ENCODE measurements around the gene FAM168A.

Gene FAM168A

DNA sequence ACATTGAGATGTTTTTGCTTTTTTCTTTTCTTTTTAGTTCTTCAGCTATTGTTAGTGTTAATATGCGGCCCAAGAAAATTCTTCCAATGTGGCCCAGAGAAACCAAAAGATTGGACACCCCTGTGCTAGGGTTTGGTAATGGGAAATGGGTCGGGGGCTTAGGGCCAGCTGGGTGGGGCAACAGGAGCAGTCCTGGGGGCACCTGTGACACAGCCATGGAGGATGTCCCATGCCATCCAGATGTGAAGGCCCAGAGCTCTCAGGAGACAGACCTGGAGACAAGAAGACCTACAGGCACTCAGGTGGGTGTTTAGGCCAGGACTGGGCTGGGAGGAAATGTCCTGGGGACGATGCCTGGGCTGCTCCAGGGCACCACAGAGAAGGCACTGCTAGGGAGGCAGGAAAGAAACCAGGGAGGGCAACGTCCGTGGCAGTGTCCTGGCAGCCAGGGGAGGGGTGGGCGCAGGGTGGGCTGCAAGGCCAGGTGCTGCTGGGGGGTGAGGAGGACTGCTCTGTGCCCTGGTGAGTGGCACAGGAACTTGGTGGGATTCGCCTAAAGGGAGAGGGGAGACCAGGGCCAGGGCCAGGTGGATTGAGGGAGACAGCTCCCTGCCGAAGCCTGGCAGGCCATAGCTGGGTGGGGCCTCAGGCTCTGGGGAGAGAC is 200.3 kb downstream of the FAM168A start:
- no peak for DNase-seq

DNA sequence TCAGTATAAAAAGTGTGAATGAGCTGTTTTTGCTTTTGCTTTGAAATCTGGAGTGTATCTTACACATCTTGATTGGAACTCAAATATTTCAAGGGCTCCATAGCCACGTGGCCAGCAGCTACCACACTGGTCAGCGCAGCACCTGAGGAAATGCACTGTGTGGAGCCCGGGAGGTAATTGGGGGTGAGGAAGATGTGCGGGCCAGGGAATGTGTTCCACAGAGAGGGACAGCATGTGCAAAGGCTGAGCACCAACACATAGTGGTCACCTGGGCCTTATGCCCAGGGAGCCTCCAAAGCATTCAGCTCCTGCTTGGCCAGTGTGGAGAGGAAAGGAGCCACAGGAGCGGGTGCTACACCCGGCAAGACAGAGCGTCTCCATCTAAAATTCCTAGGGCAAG is 200.9 kb downstream of the FAM168A start:
- no peak for DNase-seq

DNA sequence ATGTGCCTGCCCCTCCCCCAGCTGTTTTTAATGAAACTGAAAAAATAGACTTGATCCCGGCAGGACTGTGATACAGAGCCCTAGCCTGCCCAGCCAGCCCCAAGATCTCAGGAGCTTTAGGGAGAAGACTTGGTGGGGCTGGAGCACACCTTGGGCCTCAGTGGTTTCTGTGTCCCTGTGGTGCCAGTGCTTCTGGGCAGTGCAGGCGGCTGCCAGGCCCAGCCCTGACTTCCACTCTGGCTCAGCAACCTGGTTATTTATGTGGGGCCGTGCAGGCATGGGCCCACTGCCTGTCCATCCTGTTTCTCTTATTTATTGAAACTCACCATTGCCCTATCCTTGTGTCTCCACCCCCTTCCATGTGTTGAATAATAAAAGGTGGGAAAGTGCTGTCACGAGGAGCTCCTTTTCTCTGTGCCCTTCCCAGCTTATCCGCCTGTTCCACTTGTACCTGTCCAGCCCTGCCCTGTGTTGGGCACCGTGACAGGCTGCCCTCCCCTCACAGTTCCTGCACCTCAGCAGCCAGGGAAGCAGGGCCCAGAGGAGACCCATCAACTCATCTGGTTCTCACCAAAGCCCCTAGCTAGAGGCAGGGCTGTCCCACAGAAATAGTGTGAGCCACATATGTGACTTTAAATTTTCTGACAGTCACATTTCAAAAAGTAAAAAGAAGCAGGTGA is 201.5 kb downstream of the FAM168A start:
- DNase-seq, result no peak

DNA sequence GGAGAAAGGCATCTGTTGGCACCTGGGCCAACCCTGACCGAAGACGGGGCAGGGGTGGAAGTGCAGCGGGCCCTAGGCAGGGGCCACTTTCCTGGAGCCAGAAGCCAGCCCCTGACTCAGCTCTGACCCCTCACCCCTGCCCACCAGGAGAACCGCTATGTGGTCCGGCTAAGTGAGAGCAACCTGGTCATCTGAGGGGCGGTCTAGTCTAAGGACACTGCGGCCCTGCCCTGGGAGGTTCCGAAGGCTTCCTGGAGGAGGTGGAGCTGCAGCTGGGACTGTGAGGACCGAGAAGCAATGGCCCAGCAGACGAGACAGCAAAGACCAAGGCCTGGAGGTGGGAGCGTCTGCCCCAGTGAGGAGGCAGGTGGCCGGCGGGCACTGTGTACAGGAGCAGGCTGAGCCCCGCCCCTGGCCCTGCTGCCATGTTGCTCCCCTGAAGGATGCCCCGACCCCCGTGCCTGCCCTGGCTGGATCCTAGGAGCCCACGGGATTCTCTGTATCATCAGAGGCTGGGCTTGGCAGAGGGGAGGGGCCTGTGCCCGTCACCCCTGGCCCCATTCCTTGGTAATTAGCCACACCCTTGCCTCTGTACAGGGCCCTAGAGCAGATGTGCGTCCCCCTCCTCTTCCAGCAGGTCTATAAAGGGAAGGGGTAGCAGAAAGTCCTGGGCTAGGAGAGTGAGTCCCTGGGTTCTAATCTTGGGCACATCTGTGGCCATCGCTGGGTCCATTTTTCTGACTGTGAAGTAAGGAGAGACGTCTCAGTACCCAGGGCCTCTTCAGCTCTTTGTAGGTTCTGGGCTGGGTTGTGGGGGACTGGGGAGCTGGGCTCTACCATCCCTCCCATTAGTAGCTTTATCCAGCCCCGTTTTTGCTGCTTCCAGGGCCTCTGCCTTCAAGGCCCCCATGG is 202.4 kb downstream of the FAM168A start:
- no peak for DNase-seq

DNA sequence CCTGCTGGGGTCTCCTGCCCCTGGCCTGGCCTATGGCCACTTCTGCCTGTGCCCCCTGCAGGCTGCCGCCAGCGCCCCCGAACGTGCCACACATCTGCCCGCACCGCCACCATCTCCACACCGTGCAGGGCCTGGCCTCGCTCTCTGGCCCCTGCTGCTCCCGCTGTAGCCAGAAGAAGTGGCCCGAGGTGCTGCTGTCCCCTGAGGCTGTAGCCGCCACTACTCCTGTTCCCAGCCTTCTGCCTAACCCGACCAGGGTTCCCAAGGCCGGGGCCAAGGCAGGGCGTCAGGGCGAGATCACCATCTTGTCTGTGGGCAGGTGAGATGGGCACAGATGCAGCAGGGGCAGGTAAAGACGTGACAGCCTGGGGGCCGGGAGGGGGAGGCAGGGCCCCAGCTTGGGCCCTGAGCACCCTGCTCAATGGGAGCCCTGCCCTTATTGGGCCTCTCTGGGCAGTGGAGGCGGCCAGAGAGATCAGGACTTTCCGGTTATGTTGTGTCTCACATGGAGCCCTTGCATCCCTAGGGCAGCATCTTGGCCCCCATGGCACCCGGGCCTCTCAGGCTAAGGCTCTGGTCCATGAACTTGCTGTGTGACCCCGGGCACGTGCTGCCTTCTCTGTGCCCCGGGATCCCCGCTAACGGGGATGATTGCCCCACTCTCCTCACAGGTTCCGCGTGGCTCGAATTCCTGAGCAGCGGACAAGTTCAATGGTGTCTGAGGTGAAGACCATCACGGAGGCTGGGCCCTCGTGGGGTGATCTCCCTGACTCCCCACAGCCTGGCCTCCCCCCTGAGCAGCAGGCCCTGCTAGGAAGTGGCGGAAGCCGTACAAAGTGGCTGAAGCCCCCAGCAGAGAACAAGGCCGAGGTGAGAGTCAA is 203.3 kb downstream of the FAM168A start:
- DNase-seq, result no peak

DNA sequence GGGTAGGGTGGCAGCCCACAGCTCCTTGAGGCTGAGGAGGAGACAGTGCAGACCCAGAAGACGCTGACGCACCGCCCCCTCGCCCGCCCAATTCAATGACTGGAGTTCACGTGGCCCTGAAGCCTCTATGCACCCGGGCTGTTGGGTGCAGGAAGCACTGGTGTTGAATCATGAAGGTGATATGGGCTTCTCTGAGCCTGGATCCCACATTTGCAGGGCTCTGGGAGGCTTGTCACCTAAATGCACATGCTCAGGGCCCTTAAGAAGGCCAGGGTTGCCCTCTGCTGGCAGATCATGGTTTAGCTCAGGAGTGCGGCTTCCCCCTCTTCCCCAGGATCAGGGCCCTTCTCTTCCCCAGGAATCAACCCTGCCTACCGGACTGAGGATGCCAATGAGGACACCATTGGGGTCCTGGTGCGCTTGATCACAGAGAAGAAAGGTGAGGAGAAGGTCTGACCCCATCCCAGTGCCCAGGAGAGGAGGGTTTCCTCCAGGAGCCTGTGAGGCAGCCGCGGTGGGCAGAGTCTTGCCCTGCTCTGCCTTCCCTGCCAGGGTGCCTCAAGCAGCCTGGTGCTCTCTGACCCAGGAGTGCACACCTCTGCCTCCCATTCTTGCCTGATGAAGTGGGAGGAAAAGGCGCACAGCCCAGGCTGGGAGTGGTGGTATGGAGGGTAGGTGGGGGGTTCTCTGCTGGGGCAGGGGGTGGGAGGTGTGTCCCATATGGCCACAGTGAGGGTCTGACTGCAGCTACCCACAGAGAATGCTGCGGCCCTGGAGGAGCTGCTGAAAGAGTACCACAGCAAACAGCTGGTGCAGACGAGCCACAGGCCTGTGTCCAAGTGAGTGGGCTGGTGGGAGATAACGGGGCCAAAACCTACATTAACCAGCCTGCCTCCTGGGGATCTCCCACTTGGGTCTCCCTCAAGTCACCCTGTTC is 204.2 kb downstream of the FAM168A start:
- DNase-seq, result peak; percentile 84

DNA sequence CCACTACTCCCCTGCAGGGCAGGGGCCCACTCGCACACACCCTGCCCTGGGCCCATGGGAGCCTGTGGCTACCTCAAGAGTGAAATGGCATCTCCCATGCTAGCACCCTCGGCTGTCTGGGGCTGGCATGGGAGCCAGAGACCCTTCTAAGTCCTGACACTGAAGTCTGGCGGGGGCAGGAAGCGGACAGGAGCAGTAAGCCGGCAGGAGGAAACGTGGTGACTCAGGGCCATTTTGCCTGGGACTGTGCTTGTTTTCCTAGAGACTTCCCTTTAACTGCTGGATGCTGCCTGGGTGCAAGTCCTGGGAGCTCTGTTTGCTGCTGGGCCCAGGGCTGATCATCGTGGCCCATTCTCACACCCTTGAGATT is 204.9 kb downstream of the FAM168A start:
- no peak for DNase-seq

DNA sequence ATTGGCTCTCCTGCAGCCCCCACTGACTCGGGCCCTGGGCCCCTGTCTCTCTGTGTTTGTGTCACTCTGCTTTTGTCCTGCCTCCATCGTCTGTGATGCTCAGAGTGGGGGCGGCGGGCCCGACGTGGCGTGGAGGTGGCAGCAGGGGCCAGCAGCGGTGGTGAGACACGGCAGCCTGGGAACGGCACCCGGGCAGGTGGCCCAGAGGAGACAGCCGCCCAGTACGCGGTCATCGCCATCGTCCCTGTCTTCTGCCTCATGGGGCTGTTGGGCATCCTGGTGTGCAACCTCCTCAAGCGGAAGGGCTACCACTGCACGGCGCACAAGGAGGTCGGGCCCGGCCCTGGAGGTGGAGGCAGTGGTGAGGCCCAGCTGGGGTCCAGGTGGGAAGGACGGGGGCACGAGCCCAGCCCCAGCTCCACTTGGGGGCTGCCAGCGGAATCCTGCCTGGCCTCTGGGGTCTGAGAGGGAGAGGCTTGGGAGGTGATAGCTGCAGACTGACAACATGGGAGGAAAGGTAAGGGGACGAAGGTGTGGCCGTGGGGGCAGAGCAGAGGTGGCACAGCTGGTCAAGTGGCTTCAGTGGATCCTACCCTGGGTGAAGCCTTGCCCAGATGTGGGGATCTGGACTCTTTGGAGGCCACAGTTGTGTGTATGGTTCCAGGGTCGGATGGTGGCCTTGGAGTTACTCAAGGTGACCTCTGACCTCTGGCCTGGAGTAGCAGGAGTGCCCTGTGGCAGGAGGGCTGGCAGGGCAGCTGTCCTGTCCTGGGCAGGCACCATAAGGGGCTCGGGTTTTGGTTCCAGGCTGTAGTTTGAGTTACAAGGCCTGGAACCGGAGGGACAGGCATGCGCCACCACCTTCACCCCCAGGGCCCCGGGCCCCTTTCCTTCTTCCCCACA is 205.6 kb downstream of the FAM168A start:
- no peak for DNase-seq

DNA sequence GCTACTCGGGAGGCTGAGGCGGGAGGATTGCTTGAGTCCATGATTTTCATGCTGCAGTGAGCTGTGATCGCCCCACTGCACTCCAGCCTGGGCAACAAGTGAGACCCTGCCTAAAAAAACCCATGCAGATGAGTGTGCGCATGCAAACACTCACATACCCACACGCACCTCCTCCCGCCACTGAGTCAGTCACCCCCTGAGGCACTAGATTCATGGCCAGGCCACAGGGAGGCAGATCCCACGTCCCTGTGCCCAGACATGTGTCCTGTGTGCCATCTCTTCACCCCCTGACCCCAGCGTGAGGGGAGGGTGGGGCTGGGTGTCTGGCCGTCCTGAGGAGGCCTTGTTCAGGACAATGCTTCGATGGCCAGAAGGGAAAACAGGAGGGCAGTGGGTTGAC is 206.2 kb downstream of the FAM168A start:
- no peak for DNase-seq

DNA sequence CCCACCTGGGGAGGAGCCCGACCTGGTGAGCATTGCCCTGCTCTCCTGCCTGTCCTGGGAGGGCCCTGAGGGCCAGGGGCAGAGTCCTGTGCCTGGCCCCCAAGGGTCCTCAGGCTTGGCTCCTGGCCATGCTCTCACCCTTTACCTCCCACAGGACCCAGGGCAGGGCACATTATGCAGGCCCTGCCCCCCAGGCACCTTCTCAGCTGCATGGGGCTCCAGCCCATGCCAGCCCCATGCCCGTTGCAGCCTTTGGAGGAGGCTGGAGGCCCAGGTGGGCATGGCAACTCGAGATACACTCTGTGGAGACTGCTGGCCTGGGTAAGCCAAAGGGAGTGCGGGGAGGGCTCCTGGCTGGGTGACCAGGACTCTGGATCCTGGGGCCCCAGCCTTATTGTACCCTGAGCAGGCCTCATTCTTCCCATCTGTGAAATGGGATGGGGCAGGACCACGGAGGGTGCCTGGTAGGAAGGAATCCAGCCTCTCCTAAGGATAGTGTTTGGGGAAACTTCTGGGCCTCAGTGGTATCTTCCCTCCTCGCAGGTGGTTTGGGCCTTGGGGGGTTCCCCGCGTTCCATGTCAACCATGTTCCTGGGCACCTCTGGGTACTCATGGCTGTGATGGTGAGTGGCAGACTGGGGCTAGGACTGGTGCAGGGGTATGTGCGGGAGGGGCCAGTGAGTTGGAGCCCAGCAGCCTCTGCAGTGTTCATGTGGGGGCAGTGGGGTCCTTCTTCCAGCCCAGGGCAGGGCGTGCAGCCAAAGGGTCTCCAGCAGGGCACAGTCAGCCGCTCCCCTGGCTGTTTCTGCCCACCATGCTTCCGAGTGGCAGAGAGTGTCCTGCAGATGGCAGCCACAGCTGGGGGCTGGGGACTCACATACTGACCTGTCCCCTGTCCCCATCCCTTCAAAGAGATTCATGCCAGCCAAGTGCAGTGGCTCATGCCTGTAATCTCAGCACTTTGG is 207.0 kb downstream of the FAM168A start:
- no peak for DNase-seq

DNA sequence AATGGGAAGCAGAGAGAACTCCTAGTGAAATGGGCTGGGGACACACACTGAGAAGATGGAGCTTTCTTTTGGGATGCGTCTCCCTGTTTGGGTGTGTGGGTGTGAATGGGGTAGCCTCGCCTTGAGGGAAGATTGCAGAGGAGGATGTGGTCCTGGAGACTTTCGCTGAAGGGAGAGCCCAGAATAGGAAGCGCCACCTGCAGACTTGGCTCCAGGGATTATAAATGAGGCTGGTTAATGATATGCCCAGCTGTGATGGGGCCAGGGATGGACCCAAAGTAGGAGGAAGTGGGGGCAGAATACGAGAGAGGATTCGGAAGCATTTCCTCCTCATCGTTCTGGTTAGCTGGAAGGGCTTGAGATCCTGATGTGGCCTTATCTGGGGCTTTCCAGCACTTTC is 208.0 kb downstream of the FAM168A start:
- DNase-seq, result no peak

DNA sequence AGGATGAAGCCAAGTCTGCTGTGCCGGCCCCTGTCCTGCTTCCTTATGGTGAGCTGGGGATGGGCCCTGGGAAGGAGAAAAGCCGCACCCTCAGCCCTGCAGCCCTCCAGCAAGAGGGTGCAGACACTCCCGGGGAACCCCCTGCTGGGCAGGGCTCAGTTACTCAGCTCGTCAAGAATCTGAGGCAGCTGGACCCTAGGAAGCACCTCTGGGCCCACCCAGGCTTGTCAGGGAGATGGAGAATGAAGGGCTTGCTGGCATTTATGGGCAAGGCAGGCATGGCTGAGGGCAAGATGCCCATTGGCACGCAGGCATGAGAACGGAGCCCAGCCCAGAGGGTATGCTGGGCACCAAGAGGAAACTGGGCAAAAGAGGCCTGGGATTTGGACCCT is 208.8 kb downstream of the FAM168A start:
- DNase-seq, result no peak

DNA sequence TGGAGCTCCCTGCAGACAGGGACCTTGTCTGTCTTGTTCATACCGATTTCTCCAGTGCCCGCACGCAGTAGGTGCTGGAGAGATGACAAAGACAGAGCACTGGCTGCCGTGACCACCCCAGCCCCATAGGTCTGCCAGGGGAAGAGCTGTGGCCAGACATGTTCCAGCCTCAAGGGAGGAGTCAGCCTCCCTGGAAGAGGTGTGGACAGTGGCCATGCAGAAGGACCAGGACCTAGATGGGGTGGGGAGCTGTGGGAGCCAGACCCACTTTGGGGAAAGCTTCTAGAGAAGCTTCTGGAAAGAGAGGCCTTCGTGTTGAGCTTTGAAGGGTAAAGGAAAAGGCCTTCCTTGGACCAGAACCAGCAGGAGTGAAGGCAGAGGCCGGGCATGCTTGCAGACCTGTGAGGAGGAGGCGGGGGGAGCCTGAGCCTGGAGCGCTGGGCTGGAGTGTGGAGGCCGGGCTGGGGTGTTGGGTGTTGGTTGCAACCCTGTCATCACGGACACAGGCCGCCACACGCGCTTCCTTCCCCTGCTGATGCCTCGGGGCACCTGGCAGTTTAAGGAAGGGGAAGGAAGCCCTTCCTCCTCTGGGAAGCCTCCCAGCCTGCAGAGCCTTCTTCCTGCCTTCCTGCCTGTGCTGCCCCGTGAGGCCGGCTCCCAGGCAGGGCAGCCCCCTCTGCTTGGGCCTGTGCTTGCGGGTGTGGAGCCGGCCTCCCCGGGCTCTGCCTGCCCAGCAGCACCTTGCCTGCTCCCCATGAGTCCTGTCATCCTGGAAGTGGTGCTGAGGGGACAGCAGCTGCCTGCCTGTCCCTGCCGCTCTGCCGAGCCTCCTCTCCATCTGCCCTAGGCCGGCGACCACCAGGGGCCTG is 209.4 kb downstream of the FAM168A start:
- DNase-seq, result no peak

DNA sequence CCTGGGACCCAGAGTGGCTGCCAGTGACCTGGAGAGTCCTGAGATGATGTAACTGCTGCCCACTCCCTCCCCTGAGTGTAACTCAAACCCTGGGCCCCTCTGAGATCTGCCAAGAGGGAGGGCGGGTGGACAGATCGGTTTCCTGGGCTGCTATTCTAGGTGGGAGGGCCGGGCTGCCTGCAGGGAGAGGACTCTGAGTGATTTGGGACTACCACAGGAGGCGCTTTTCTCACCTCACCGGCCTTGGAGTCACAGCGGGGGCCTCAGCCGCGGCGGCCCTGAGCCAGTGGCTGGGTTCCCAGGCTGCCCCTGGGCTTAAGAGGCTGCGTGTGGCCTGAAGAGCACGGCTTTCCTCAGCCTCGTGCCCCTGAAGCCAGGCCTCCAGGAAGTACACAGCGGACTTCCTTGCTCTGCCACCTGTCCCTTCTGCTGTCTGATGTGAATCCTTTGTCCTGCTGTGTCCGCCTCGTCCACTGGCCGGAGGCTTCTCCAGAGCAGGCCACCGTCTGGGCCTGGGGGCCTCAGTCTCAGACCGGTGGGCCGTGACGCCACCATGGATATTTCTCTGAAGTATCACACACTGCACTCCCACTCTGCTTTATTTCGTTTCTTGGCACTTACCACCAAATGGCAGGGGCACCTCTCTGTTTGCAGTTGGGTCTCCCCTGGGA is 210.2 kb downstream of the FAM168A start:
- no peak for DNase-seq

DNA sequence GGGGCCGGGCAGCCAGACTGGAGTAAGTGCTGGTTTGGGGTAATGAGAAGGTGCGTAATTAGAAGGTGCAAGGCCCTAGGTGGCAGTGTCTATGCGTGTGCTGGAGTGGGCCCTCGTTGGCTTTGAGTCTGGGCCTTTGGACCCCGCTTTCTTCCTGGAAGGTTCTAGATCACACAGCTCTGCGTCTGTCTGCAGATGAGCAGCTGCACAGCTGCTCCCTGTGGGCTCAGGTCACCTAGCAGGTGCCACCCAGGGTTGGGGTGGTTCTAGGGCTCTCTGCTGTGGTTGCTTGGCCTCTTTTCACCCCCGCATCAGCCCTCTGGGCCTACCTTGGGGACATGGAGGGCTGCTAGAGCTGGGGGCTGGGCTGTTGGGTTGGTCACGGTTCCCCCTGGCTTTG is 211.4 kb downstream of the FAM168A start:
- DNase-seq, result no peak

DNA sequence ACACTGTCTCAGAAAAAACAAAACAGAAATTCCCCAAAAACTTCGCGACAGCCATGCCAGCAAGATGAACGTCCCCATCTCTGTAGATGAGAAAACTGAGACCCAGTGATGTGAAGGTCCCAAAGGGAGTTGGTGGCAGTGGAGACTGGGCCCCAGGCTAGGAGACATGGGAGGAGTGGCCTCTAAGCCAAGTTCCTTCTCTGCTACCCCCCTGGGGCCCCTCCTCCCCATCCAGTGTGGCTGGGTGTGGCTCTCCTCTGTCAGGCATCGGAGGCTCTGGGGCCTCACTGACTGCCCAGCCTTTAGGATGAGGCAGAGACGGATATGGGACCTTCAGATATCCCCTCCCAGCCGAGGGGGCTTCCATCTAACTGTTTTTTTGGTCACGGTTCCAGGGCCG is 211.9 kb downstream of the FAM168A start:
- DNase-seq, result no peak

DNA sequence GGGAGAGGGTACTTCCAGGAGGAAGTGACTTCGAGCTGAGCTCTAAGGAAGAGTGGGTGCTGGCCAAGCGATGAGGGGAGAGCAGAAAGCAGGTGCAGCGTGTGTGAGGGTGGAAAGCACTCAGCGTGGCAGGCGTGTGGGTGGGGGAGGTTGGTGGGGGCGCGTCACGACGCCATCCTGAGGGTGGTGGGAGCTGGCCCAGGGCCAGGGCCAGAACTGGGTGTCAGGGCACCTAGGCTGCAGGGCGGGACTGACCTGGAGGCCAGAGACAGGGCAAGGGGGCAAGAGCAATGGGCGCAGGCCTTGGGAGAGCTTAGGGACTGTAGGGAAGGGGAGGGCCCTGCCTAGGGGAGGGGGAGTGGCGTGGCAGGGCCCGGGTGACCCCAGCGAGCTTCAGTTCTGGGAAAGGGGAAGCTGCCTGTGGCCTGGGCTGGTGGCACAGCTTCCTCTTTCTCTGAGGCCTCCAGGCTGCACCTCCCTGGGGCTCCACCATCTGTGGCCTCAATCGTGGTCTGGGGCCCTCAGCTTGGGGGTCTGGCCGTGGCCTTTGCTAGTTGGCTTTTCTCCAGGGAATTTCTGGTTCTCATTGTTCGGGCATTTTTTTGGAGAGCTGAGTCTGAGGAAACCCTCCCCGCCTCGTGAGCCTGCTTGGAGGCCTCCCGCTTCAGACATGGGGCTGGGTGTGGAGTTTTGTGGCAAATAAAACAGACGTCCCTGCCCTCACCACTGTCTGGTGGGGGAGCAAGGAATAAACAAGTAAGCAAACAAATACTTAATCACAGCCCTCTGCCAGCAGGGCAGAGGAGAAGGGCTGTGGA is 212.8 kb downstream of the FAM168A start:
- peak; percentile 12 for DNase-seq
